ENCODE data around the gene TRIO.

Gene TRIO

GRCh38 chr5:14286574-14287421 lies 143.7 kb downstream of the TRIO start:
- no peaks in the 10 kb centered on the region for H3K79me2 ChIP-seq (ENCODE audit: insufficient read depth, low read length)
- no peak for TF ChIP-seq CTCF (IDR thresholded peaks at IDR 0.05; ENCODE audit: borderline replicate concordance, extremely low read depth, low read length, poor library complexity, severe bottlenecking)
- TF ChIP-seq EZH2 (IDR thresholded peaks at IDR 0.05; ENCODE audit: borderline replicate concordance, low read depth, low read length, severe bottlenecking) = no peak
- no peaks in the 10 kb centered on the region for H3K27me3 ChIP-seq (ENCODE audit: insufficient read depth, low read length, poor library complexity)
- H2AFZ ChIP-seq (ENCODE audit: low read depth, low read length) = no peak overlapping the region
- H3K4me1 ChIP-seq (ENCODE audit: insufficient read depth, low read length) = no peaks in the 10 kb centered on the region
- DNase-seq (no peak), ATAC-seq (ENCODE audit: insufficient read depth, low read depth) (no peak)
- no peaks in the 10 kb centered on the region for H4K20me1 ChIP-seq (ENCODE audit: insufficient read depth, low read length)
- H3K4me3 ChIP-seq (ENCODE audit: low read depth in 1 of 2, low read length in 2 of 2) = no peak overlapping the region
- no peaks in the 10 kb centered on the region for H3K9me3 ChIP-seq (ENCODE audit: insufficient read depth, low read length, severe bottlenecking)
- no peak overlapping the region for H3K4me2 ChIP-seq (ENCODE audit: insufficient read depth, low read length)
- no peaks in the 10 kb centered on the region for H3K36me3 ChIP-seq (ENCODE audit: insufficient read depth, low read length)
- H3K9ac ChIP-seq (ENCODE audit: low read depth, low read length) = no peak overlapping the region
- no peak overlapping the region for H3K27ac ChIP-seq (ENCODE audit: low read length)

GRCh38 chr5:14292766-14293658 lies 149.9 kb downstream of the TRIO start:
- H4K20me1 ChIP-seq (ENCODE audit: insufficient read depth, low read length) = no peaks in the 10 kb centered on the region
- no peaks in the 10 kb centered on the region for H3K27me3 ChIP-seq (ENCODE audit: insufficient read depth, low read length, poor library complexity)
- H3K4me3 ChIP-seq (ENCODE audit: low read depth in 1 of 2, low read length in 2 of 2) = no peak overlapping the region
- H2AFZ ChIP-seq (ENCODE audit: low read depth, low read length) = no peak overlapping the region
- no peaks in the 10 kb centered on the region for H3K36me3 ChIP-seq (ENCODE audit: insufficient read depth, low read length)
- no peak overlapping the region for H3K4me2 ChIP-seq (ENCODE audit: insufficient read depth, low read length)
- DNase-seq (no peak), ATAC-seq (ENCODE audit: insufficient read depth, low read depth) (no peak)
- H3K27ac ChIP-seq (ENCODE audit: low read length) = no peak overlapping the region
- no peak for TF ChIP-seq CTCF (IDR thresholded peaks at IDR 0.05; ENCODE audit: borderline replicate concordance, extremely low read depth, low read length, poor library complexity, severe bottlenecking)
- no peak for TF ChIP-seq EZH2 (IDR thresholded peaks at IDR 0.05; ENCODE audit: borderline replicate concordance, low read depth, low read length, severe bottlenecking)
- H3K79me2 ChIP-seq (ENCODE audit: insufficient read depth, low read length) = no peaks in the 10 kb centered on the region
- no peaks in the 10 kb centered on the region for H3K4me1 ChIP-seq (ENCODE audit: insufficient read depth, low read length)
- no peak overlapping the region for H3K9ac ChIP-seq (ENCODE audit: low read depth, low read length)
- H3K9me3 ChIP-seq (ENCODE audit: insufficient read depth, low read length, severe bottlenecking) = no peaks in the 10 kb centered on the region

GRCh38 chr5:14295610-14296009 lies 152.5 kb downstream of the TRIO start:
- Histone ChIP-seq H3K9ac (ENCODE audit: low read depth, low read length) (no peak overlapping the region), H3K4me3 (ENCODE audit: low read depth in 1 of 2, low read length in 2 of 2) (no peak overlapping the region), H3K79me2 (ENCODE audit: insufficient read depth, low read length) (no peaks in the 10 kb centered on the region), H2AFZ (ENCODE audit: low read depth, low read length) (no peak overlapping the region), H3K27me3 (ENCODE audit: insufficient read depth, low read length, poor library complexity) (no peaks in the 10 kb centered on the region), H3K9me3 (ENCODE audit: insufficient read depth, low read length, severe bottlenecking) (no peaks in the 10 kb centered on the region), H3K36me3 (ENCODE audit: insufficient read depth, low read length) (no peaks in the 10 kb centered on the region), H3K4me1 (ENCODE audit: insufficient read depth, low read length) (no peaks in the 10 kb centered on the region), H3K27ac (ENCODE audit: low read length) (no peak overlapping the region), H3K4me2 (ENCODE audit: insufficient read depth, low read length) (no peak overlapping the region), H4K20me1 (ENCODE audit: insufficient read depth, low read length) (no peaks in the 10 kb centered on the region)
- TF ChIP-seq EZH2 (IDR thresholded peaks at IDR 0.05; ENCODE audit: borderline replicate concordance, low read depth, low read length, severe bottlenecking) = no peak
- no peak for TF ChIP-seq CTCF (IDR thresholded peaks at IDR 0.05; ENCODE audit: borderline replicate concordance, extremely low read depth, low read length, poor library complexity, severe bottlenecking)
- no peak for DNase-seq
- ATAC-seq (ENCODE audit: insufficient read depth, low read depth) = no peak
